Upper lobe of left lung (tissue), 6 donors: ENCODE measurements around the gene MPRIP. TPM values are rescaled to one million over a fixed set of nuclear protein-coding genes. Genes with fewer than 3 reads are reported as not detected.

ENCODE experiments used
- ATAC-seq, 2 donors: fragments of 200-7000 bp; cut with Tn5 transposase; one replicate each; pipeline ENCODE4 v1.9.1; 2022; ENCODE audit warnings: mild to moderate bottlenecking in 2 of 2, moderate library complexity in 2 of 2; ENCODE audit not compliant: low FRiP score in 2 of 2
- DNase-seq, 2 donors: peaks; one replicate each; pipeline ENCODE4 v3.0.0-alpha.2; 2019 to 2020
- H3K27ac ChIP-seq, 4 donors: fragments of 200-600 bp; sonication (generic); one replicate each; pipeline ENCODE4 v1.5.1; 2016 to 2019
- H3K27me3 ChIP-seq, 4 donors: fragments of 200-600 bp; sonication (generic); one replicate each; pipeline ENCODE4 v1.5.1; 2017 to 2019
- H3K36me3 ChIP-seq, 4 donors: fragments of 200-600 bp; sonication (generic); one replicate each; pipeline ENCODE4 v1.5.1; 2016 to 2019
- H3K4me1 ChIP-seq, 4 donors: fragments of 200-600 bp; sonication (generic); one replicate each; pipeline ENCODE4 v1.5.1; 2018 to 2019
- H3K4me3 ChIP-seq, 4 donors: fragments of 200-600 bp; sonication (generic); one replicate each; pipeline ENCODE4 v1.5.1; 2017 to 2019; ENCODE audit warnings: mild to moderate bottlenecking in 2 of 4, moderate library complexity in 1 of 4
- H3K9me3 ChIP-seq, 4 donors: fragments of 200-600 bp; sonication (generic); one replicate each; pipeline ENCODE4 v1.5.1; 2018 to 2019
- CTCF ChIP-seq, 6 experiments: fragments of 450-650 bp in 4 of 6; fragments of 200-600 bp in 2 of 6; sonication (generic) in 2 of 6; IDR thresholded peaks; one replicate each; pipeline ENCODE4 v1.5.1; 2016 to 2019; ENCODE audit warnings: antibody characterized with exemption in 6 of 6
- EP300 ChIP-seq, 4 donors: sonication (generic); formaldehyde crosslinking; IDR thresholded peaks; one replicate each; pipeline ENCODE4 v1.5.1; 2017; ENCODE audit warnings: antibody characterized with exemption in 4 of 4, control low read depth in 2 of 4
- POLR2A ChIP-seq, 4 donors: fragments of 450-650 bp; IDR thresholded peaks; one replicate each; pipeline ENCODE4 v1.5.1; 2016 to 2017; ENCODE audit warnings: antibody characterized with exemption in 4 of 4, mild to moderate bottlenecking in 2 of 4
- POLR2AphosphoS5 ChIP-seq, 2 donors: sonication (generic); formaldehyde crosslinking; IDR thresholded peaks; one replicate each; pipeline ENCODE4 v1.5.1; 2017; ENCODE audit warnings: antibody characterized with exemption in 2 of 2
- WGBS, 2 donors: methylation state at CpG; one replicate each; pipeline ENCODE4 v1.1.5; 2017 to 2018; 5-methylcytosine and 5-hydroxymethylcytosine counted together
- total RNA-seq, 6 donors: library from RNA; depleted of rRNA in 4 of 6; stranded (reverse); fragments of >200 nt in 4 of 6; gene quantifications; one replicate each; pipeline versions ENCODE4 v1.1.0 to v1.2.1, GENCODE V29; 2016 to 2021
- donor health status: DM: no; HTN: no; CAD: no; lungs with moderate emphysema.
- donor health status: DM: no; HTN: yes; CAD: no; lungs with severe emphysema.

Gene MPRIP
- total RNA-seq, 6 donors from 2014 or later, result 201 to 380 (median 285) TPM

GRCh38 chr17:17033466-17033865 is 8.8 kb upstream of the MPRIP start:
- WGBS, 2 donors, result 81 to 83% methylated on average over 7 of the region's 7 CpGs

GRCh38 chr17:17034026-17034425 is 8.2 kb upstream of the MPRIP start:
- peaks cover 26 to 41% (median 33%) of the 10 kb centered on the region in 4 donors for H3K4me1 ChIP-seq
- H3K27me3 ChIP-seq, result no peaks in the 10 kb centered on the region
- ATAC-seq, result no peak
- no peaks in the 10 kb centered on the region for H3K36me3 ChIP-seq
- no peak overlapping the region for H3K27ac ChIP-seq
- no peak for DNase-seq
- TF ChIP-seq POLR2A (IDR thresholded peaks at IDR 0.05), result no peak
- TF ChIP-seq EP300 (IDR thresholded peaks at IDR 0.05), result no peak
- no peak for TF ChIP-seq CTCF (IDR thresholded peaks at IDR 0.05)
- TF ChIP-seq POLR2AphosphoS5 (IDR thresholded peaks at IDR 0.05), result no peak
- H3K9me3 ChIP-seq, result no peaks in the 10 kb centered on the region
- no peak overlapping the region for H3K4me3 ChIP-seq

More at GRCh38 chr17:17033466-17033865, 8.8 kb upstream of the MPRIP start:
- no peak for ATAC-seq
- H3K27me3 ChIP-seq, result no peaks in the 10 kb centered on the region
- no peaks in the 10 kb centered on the region for H3K9me3 ChIP-seq
- H3K4me3 ChIP-seq, result no peak overlapping the region
- H3K27ac ChIP-seq, result no peak overlapping the region
- no peak for DNase-seq
- H3K4me1 ChIP-seq, result peaks cover 28 to 47% (median 38%) of the 10 kb centered on the region in 4 donors
- TF ChIP-seq POLR2AphosphoS5 (IDR thresholded peaks at IDR 0.05) (no peak), POLR2A (IDR thresholded peaks at IDR 0.05) (no peak), EP300 (IDR thresholded peaks at IDR 0.05) (no peak), CTCF (IDR thresholded peaks at IDR 0.05) (no peak)
- no peaks in the 10 kb centered on the region for H3K36me3 ChIP-seq

GRCh38 chr17:17034496-17035075 is 7.7 kb upstream of the MPRIP start:
- TF ChIP-seq CTCF (IDR thresholded peaks at IDR 0.05) (no peak), POLR2AphosphoS5 (IDR thresholded peaks at IDR 0.05) (no peak), POLR2A (IDR thresholded peaks at IDR 0.05) (no peak), EP300 (IDR thresholded peaks at IDR 0.05) (no peak)
- H3K9me3 ChIP-seq, result no peaks in the 10 kb centered on the region
- H3K36me3 ChIP-seq, result no peaks in the 10 kb centered on the region
- peaks cover 23 to 38% (median 31%) of the 10 kb centered on the region in 4 donors for H3K4me1 ChIP-seq
- no peak for DNase-seq
- no peak overlapping the region for H3K27ac ChIP-seq
- H3K4me3 ChIP-seq, result no peak overlapping the region
- no peaks in the 10 kb centered on the region for H3K27me3 ChIP-seq
- no peak for ATAC-seq

GRCh38 chr17:17035490-17035889 is 6.8 kb upstream of the MPRIP start:
- DNase-seq, result no peak
- H3K27ac ChIP-seq, result no peak overlapping the region
- WGBS, 2 donors, result 72% methylated on average over 6 of the region's 6 CpGs

More at GRCh38 chr17:17035490-17035889, 6.8 kb upstream of the MPRIP start:
- H3K4me1 ChIP-seq, result peaks cover 23 to 38% (median 31%) of the 10 kb centered on the region in 4 donors
- no peak for ATAC-seq
- H3K27me3 ChIP-seq, result no peaks in the 10 kb centered on the region
- H3K9me3 ChIP-seq, result no peaks in the 10 kb centered on the region
- no peak overlapping the region for H3K4me3 ChIP-seq
- TF ChIP-seq POLR2AphosphoS5 (IDR thresholded peaks at IDR 0.05) (no peak), POLR2A (IDR thresholded peaks at IDR 0.05) (no peak), CTCF (IDR thresholded peaks at IDR 0.05) (no peak), EP300 (IDR thresholded peaks at IDR 0.05) (no peak)
- H3K36me3 ChIP-seq, result no peaks in the 10 kb centered on the region
